ENCODE data around the gene AGTPBP1. TPM values are rescaled to one million over a fixed set of nuclear protein-coding genes. Genes with fewer than 3 reads are reported as not detected.

Gene AGTPBP1
- total and polyA plus RNA-seq, 2 experiments from 2014 or later = 31.4 to 58.0 TPM

GRCh38 chr9:85528607-85529006 is 213.1 kb downstream of the AGTPBP1 start:
- Histone ChIP-seq H4K20me1 (replicated peaks; ENCODE audit: insufficient read depth) (no peaks in the 10 kb centered on the region), H3K9me2 (ENCODE audit: insufficient read depth) (peaks cover 4% of the 10 kb centered on the region; the same call in 1 of the 2 replicates), H3K27me3 (ENCODE audit: insufficient read depth) (peaks cover 10% of the 10 kb centered on the region), H3K79me2 (replicated peaks; ENCODE audit: insufficient read depth) (no peaks in the 10 kb centered on the region), H3K4me2 (no peak overlapping the region), H2AFZ (no peak overlapping the region), H3K4me3 (no peak overlapping the region), H3K27ac (ENCODE audit: low read depth) (no peak overlapping the region), H3F3A (replicated peaks; ENCODE audit: low read depth) (no peaks in the 10 kb centered on the region), H3K4me1 (ENCODE audit: insufficient read depth) (no peaks in the 10 kb centered on the region), H3K36me3 (ENCODE audit: insufficient read depth) (no peaks in the 10 kb centered on the region)
- Mint-ChIP-seq H3K27me3 (ENCODE audit: insufficient read depth, low read depth, poor library complexity) (peaks cover 11% of the 10 kb centered on the region), H3K4me3 (no peak overlapping the region), H3K9me3 (no peaks in the 10 kb centered on the region), H3K4me1 (no peaks in the 10 kb centered on the region), H3K27ac (no peak overlapping the region), H3K36me3 (ENCODE audit: low read depth) (no peaks in the 10 kb centered on the region)
- DNase-seq (ENCODE audit: low spot score) (no peak), ATAC-seq (no peak)
- TF ChIP-seq ZNF462 (CRISPR knock-in tag; IDR thresholded peaks at IDR 0.05) (no peak), EZH2 (IDR thresholded peaks at IDR 0.05; ENCODE audit: low read depth, unreplicated experiment) (no peak), CREB1 (CRISPR knock-in tag; IDR thresholded peaks at IDR 0.05; ENCODE audit: low read depth) (no peak), ZNF331 (CRISPR knock-in tag; IDR thresholded peaks at IDR 0.05; ENCODE audit: low read depth) (no peak), JUNB (IDR thresholded peaks at IDR 0.05; ENCODE audit: unreplicated experiment) (no peak), NANOG (IDR thresholded peaks at IDR 0.05; ENCODE audit: borderline replicate concordance) (no peak), REST (IDR thresholded peaks at IDR 0.05; ENCODE audit: unreplicated experiment) (no peak), ETS1 (IDR thresholded peaks at IDR 0.05) (no peak), ZNF114 (CRISPR knock-in tag; IDR thresholded peaks at IDR 0.05) (no peak), STAT1 (IDR thresholded peaks at IDR 0.05; ENCODE audit: unreplicated experiment) (no peak), EZH2phosphoT487 (IDR thresholded peaks at IDR 0.05; ENCODE audit: unreplicated experiment) (no peak), POLR2AphosphoS5 (IDR thresholded peaks at IDR 0.05; ENCODE audit: low read depth) (no peak), CTCF (conservative IDR thresholded peaks at IDR 0.05; ENCODE audit: low read depth in 2 of 2) (no peak)
